ENCODE measurements around the gene SDF4.

SDF4 gene

GRCh38 chr1:1226566-1227362, 5.0 kb downstream of the SDF4 start:
- no peak for DNase-seq

GRCh38 chr1:1225913-1226312, 5.9 kb downstream of the SDF4 start:
- DNase-seq = no peak

- DNase-seq = no peak
These were observed 6.5 kb downstream of the SDF4 start for GRCh38 chr1:1225238-1225845.

- no peak for DNase-seq
These were observed 7.9 kb downstream of the SDF4 start for GRCh38 chr1:1223891-1224290.

- DNase-seq = no peak
These were observed 8.5 kb downstream of the SDF4 start for GRCh38 chr1:1223321-1223720.

- DNase-seq = no peak
These were observed 9.1 kb downstream of the SDF4 start for GRCh38 chr1:1222575-1223225.

- no peak for DNase-seq
These were observed 9.8 kb downstream of the SDF4 start for GRCh38 chr1:1221887-1222574.

- DNase-seq = no peak
These were observed 11.6 kb downstream of the SDF4 start for GRCh38 chr1:1220197-1220596.

- DNase-seq = no peak
These were observed 12.5 kb downstream of the SDF4 start for GRCh38 chr1:1219341-1219740.

- DNase-seq = no peak
These were observed 13.1 kb downstream of the SDF4 start for GRCh38 chr1:1218524-1219200.

- no peak for DNase-seq
These were observed 13.9 kb downstream of the SDF4 start for GRCh38 chr1:1217621-1218523.

GRCh38 chr1:1216770-1217620, 14.8 kb downstream of the SDF4 start:
- no peak for DNase-seq

GRCh38 chr1:1215881-1216605, 15.8 kb downstream of the SDF4 start:
- DNase-seq = no peak

- no peak for DNase-seq
These were observed 16.6 kb downstream of the SDF4 start for GRCh38 chr1:1215080-1215676.

GRCh38 chr1:1213345-1214265, 18.2 kb downstream of the SDF4 start, which contains the start of gene TNFRSF4:
TNFRSF4 (minus strand) TSS chr1:1214153; CDS start chr1:1214127, 26 bp downstream.
- DNase-seq = no peak

- DNase-seq = no peak
These were observed 18.9 kb downstream of the SDF4 start for GRCh38 chr1:1212780-1213344.

GRCh38 chr1:1211541-1212441, 20.0 kb downstream of the SDF4 start:
- DNase-seq = no peak
